Ovary (tissue), 3 donors: ENCODE data around the gene LHFPL6.

ENCODE experiments used
- CTCF ChIP-seq, 3 donors: fragments of 450-650 bp in 2 of 3; fragments of 200-600 bp in 1 of 3; IDR thresholded peaks; one replicate each; pipeline versions ENCODE4 v1.5.1 to v1.8.0; 2016 to 2022; ENCODE audit warnings: antibody characterized with exemption in 3 of 3, mild to moderate bottlenecking in 1 of 3
- EP300 ChIP-seq: sonication (generic); formaldehyde crosslinking; IDR thresholded peaks from one replicate; pipeline ENCODE4 v1.6.1; 2017; ENCODE audit warnings: antibody characterized with exemption
- POLR2A ChIP-seq: fragments of 450-650 bp; IDR thresholded peaks from one replicate; pipeline ENCODE4 v1.6.1; 2017; ENCODE audit warnings: antibody characterized with exemption, mild to moderate bottlenecking, moderate library complexity
- donor health status: DM: no; HTN: no; CAD: no.

GRCh38 chr13:39362652-39363381, 240.2 kb downstream of the LHFPL6 start:
- TF ChIP-seq CTCF (IDR thresholded peaks at IDR 0.05) = no peak
- TF ChIP-seq EP300 = no peak
- no peak for TF ChIP-seq POLR2A
